GM18868 (cell line): ENCODE measurements around the gene TAF3.
A peak's percentile ranks its signal among the peaks of the same experiment; 100 is the strongest.

Source experiments
- ATAC-seq: cut with Tn5 transposase; IDR thresholded peaks from one replicate; pipeline ENCODE4 v1.9.1; 2021; ENCODE audit warnings: mild to moderate bottlenecking, moderate library complexity; ENCODE audit not compliant: unreplicated experiment

TAF3 gene

GRCh38 chr10:7874864-7875263 is 56.6 kb downstream of the TAF3 start:
- ATAC-seq = no peak

GRCh38 chr10:7876541-7877127 is 58.3 kb downstream of the TAF3 start:
- ATAC-seq = no peak

- no peak for ATAC-seq
These were observed 62.8 kb downstream of the TAF3 start for GRCh38 chr10:7881119-7881518.

- no peak for ATAC-seq
These were observed 67.8 kb downstream of the TAF3 start for GRCh38 chr10:7886056-7886455.

GRCh38 chr10:7887174-7887816 is 69.0 kb downstream of the TAF3 start:
- no peak for ATAC-seq

- ATAC-seq = peak; percentile 86
These were observed 71.7 kb downstream of the TAF3 start for GRCh38 chr10:7889947-7890542.

- no peak for ATAC-seq
These were observed 72.5 kb downstream of the TAF3 start for GRCh38 chr10:7890781-7891180.

- no peak for ATAC-seq
These were observed 73.3 kb downstream of the TAF3 start for GRCh38 chr10:7891634-7892033.

- no peak for ATAC-seq
These were observed 73.8 kb downstream of the TAF3 start for GRCh38 chr10:7892146-7892545.

- ATAC-seq = no peak
These were observed 77.4 kb downstream of the TAF3 start for GRCh38 chr10:7895699-7896090.

GRCh38 chr10:7896297-7896696 is 78.0 kb downstream of the TAF3 start:
- ATAC-seq = no peak

- ATAC-seq = no peak
These were observed 83.0 kb downstream of the TAF3 start for GRCh38 chr10:7901256-7901655.

GRCh38 chr10:7902413-7902812 is 84.1 kb downstream of the TAF3 start:
- ATAC-seq = no peak

GRCh38 chr10:7903851-7904250 is 85.5 kb downstream of the TAF3 start:
- ATAC-seq = no peak

GRCh38 chr10:7906128-7906527 is 87.8 kb downstream of the TAF3 start:
- ATAC-seq = no peak

GRCh38 chr10:7908541-7909210 is 90.4 kb downstream of the TAF3 start:
- no peak for ATAC-seq

GRCh38 chr10:7913126-7913872 is 95.0 kb downstream of the TAF3 start:
- no peak for ATAC-seq

GRCh38 chr10:7915923-7916536 is 97.7 kb downstream of the TAF3 start:
- ATAC-seq = no peak

GRCh38 chr10:7917736-7918135 is 99.4 kb downstream of the TAF3 start:
- ATAC-seq = no peak

- no peak for ATAC-seq
These were observed 104.4 kb downstream of the TAF3 start for GRCh38 chr10:7922707-7923106.

- ATAC-seq = no peak
These were observed 110.2 kb downstream of the TAF3 start for GRCh38 chr10:7928536-7928935.
